Mammary epithelial cell (primary cell): ENCODE measurements around the gene RUFY3.

Experiments
- CTCF ChIP-seq, 2 donors: IDR thresholded peaks in 1 of 2; conservative IDR thresholded peaks in 1 of 2; 2 replicates each; pipeline ENCODE4 v1.5.1; 2011 to 2012; ENCODE audit warnings: inconsistent platforms in 2 of 2, low read length in 2 of 2, mild to moderate bottlenecking in 2 of 2, control low read depth in 1 of 2, low read depth in 1 of 2; ENCODE audit not compliant: insufficient read depth in 1 of 2; ENCODE audit errors: extremely low read depth in 1 of 2
- EZH2 ChIP-seq: IDR thresholded peaks from 2 replicates; pipeline ENCODE4 v1.6.1; 2012; ENCODE audit warnings: low read length, inconsistent platforms, borderline replicate concordance

GRCh38 chr4:70855464-70855863 is 133.7 kb downstream of the RUFY3 start:
- no peak for TF ChIP-seq CTCF (conservative IDR thresholded peaks at IDR 0.05 in 1 of 2, IDR thresholded peaks at IDR 0.05 in 1 of 2; ENCODE audit: extremely low read depth in 1 of 2, insufficient read depth in 1 of 2, low read depth in 1 of 2, low read length in 2 of 2)
- TF ChIP-seq EZH2: no peak
